HG03103 (cell line): ENCODE results near the gene SLC29A3.

Experiments used
- ATAC-seq: cut with Tn5 transposase; IDR thresholded peaks from one replicate; pipeline ENCODE4 v1.9.1; 2021; ENCODE audit warnings: low read depth; ENCODE audit not compliant: unreplicated experiment

Gene SLC29A3

DNA sequence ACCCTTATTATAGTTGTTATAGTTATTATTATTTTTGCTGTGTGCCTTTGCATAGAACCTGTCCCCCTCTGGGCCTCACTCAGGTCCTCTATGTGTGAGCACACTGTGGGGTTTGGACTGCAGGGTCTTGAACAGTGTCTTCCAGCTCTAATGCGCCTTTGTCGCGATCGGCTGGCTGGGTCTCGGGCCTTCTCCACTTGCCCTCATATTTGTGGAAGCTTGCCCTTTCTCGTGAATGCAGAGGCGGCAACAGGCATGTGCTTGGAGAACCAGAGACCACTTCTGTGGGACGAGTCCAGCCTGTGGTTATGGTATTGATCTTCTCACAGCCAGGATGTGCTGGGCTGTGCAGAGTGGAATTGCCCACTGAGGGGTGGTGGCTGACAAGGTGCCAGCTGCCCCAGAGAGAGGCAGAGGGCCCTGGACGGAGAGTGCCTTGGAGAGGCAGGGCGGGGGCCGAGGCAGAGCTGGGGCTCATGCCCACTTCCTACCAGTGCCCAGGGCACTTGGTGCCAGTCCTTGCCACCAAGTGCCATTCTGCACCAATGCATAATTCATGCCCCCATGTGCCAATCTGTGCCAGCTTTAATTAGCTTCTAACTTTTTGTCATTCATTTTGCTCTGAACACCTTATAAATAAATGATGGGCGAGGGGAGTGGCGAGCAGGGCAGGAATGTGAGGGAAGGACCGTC, 70.9 kb downstream of the SLC29A3 start:
- no peak for ATAC-seq

DNA sequence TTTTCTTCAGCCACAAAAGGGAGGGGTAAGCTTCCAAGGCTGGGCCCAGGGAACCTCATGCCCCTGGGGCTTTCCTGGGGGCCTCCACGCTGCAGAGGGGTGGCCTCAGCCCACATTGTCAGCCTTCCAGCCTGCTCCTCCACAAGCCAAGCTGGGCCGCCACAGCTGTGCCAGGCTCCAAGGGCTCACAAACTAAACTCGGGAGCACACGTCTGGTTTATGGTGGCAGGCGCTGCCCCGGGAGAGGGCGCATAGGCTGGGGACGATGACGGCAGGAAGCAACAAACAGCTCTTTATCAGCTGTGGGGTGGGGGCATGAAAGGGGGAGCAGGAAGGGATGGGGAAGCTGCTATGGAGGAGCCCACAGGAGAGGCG, 71.4 kb downstream of the SLC29A3 start:
- ATAC-seq, result no peak

GRCh38 chr10:71390921-71391690, 72.0 kb downstream of the SLC29A3 start:
- no peak for ATAC-seq

DNA sequence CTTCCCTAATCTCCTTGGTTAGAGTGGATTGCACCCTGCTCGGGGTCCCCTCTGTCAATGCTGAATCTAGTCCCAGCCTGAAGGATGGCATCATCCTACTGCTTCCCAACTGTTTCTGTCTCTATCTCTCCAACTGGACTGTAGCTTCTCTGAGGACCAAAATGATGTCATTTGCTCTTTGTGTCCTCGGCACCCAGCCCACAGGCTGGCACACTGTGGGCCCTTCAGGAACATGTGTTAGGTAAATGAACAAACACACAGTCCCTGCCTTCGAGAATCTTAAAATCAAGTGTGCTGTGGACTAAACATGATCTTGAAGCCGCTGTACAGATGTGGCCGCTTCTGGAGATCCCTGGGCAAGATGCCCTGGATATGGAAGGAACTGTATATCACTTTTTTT, 72.6 kb downstream of the SLC29A3 start:
- ATAC-seq, result no peak

GRCh38 chr10:71392292-71392691, 73.2 kb downstream of the SLC29A3 start:
- ATAC-seq, result no peak

DNA sequence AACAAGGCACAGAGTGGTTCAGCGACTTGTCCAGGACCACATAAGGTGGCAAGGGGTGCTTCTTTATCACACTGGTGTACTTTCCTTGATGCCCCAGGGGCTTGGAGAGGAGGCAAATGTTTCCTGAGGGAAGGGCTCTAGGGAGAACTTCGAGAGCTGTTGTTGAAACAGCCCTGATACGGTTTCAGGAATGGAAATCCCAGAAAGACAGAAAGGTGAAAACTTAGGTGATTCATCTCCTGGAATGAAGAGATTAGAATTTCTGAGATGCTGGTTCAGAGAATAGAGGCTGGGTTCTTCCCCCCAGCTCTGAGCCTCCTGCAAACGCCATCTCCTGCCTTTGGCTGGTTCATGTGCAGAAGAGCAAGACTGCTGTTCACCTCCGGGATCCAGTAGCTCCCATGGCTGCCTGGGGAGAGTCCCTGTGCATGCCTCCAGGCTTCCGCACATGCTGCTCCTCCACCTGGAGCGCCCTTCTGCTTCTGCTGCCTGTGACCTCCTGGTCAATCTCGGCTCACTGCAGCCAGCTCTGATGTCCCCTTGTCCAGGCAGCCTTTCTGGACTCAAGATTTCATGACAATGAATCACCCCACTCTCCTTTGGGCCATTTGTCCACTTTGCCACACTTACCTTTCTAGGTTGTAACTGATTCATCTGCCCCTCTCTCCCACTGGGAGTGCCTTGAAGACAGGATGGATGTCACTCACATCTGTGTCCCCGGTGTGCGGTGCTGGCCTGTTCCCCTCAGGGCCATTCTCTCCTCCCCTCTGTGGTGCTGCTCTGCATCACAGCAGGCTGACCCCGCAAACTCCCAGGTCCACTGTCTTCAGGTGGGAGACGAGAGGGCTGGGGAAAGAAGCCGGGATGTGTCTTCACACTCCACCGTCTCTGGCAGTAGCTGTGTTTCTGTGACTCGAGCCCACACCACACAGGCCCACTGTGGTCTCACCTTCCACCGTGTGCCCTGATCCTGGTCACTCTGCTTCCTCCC, 74.0 kb downstream of the SLC29A3 start:
- ATAC-seq, result no peak

- ATAC-seq, result no peak
Measured at GRCh38 chr10:71393841-71394475, 74.9 kb downstream of the SLC29A3 start.

GRCh38 chr10:71394926-71395562, 76.0 kb downstream of the SLC29A3 start:
- ATAC-seq, result no peak

DNA sequence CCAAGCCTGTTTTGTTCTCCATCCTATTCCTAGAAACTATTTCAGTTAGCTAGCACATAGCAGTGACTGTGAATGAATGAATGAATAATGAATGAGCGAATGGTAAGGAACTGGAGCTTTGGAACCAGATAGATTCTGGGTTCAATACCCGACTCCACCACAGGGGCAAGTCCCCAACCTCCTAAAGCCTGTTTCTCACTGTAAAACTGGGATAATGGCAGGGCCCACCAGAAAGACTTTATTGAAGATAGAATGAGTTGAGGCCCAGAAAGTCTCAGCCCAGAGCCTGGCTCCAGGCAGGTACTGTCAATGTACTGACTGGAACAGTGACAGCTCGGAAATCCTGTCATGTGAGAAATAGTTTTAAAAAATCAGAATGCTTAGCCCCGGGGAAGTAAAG, 76.6 kb downstream of the SLC29A3 start:
- ATAC-seq, result no peak

GRCh38 chr10:71396084-71396710, 77.1 kb downstream of the SLC29A3 start:
- no peak for ATAC-seq

- ATAC-seq, result no peak
Measured at GRCh38 chr10:71396711-71397295, 77.7 kb downstream of the SLC29A3 start, which contains the start of gene CDH23. TSS of gene CDH23 (plus strand) at chr10:71396920. CDS start at chr10:71439832, 42,912 bp downstream.

DNA sequence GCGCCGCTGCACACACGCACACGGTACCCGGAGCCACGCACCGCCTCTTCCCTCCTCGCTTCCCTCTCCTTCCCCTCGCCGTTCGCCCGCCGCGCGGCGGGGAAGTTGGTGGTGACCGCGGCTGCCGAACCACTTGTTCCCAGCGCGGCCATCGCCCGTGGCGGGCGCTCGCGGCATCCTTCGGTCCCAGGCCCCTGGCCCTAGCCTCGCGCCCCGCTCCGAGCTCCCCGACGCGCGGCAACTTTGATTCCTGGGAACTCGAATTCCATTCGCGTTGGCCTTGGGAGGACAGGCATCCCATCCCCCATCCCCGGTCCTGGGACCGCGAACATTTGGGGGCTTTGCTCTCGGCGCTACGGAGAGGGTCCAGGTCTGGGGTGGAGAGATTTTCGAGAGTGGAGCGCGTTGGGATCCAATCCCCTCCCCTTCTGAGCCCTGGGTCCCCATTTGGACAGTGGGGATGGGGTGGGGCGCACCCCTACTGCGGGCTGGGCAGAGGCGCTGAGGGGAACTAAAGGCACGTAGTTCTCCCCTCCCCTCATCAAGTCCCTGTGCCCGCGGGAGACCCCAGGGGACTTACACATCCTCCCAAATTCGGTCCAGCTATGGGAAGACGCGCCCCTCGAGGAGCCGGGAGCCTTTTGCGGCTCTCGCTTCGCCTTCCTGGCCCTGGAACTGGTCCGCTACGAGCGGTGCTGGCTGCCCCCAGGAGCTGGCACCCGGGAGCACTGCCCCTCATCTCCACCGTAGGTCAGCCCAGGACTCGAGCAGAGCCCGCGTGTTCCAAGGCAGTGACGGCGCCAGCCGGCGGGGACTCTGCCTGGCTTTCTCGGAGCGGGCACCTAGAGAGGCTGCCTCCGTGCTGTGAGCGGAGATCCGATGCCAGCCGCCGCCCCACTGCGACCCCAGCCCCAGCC, 78.5 kb downstream of the SLC29A3 start:
- ATAC-seq, result no peak

DNA sequence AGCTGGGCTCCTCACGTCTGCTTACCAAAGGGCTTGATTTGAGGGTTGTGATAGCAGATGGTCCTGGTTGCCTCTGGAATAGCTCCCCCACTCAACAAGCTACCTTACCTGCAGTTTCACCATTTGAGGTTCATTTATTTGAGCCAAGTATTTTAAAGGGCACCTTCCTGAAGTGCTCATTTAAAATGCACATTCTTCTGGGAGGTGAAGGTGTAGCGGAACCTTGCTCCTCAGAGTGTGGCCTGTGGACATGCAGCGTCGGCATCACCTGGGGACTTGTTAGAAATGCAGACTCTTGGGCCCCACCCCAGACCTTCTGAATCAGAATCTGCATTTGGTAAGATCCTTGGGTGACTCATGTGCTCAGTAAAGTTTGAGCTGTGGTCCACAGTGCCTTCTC, 79.9 kb downstream of the SLC29A3 start:
- ATAC-seq, result no peak

DNA sequence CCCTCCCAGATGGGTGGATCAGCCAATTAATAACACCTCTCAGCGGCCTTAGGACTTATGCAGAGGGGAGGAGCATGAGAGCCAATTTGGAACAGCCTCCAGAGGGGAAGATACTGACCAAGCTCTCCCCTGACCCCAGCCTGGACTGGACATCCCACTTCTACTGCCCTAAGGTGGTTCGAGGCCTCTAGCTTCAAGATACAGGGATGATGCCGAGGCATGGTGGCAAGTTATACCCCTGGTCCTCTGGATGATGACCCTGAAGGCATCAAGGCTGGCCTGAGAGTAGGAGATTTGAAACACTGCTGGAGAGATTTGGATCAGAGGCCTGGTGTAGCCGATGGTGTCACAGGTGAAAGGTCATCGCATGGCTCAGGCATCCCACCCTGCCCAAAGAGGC, 80.9 kb downstream of the SLC29A3 start:
- no peak for ATAC-seq

DNA sequence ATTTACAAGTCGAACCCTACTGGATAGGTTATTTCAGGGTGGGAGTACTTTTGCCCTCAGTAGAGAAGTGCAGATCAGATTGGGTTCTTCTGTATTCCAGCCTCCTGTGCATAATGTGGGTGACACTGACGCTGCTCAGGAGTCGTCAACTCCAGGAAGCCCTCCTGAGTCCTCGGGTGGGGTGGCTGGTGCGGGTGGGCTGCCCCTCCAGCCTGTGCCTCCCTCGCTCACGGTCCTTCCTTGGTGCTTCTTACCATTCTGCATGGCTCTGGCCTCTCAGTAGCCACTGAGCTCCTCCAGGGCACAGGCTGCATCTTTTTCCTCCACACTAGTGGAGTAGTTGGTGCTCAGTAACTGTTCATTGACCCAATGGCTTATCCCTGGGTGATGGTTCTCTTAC, 82.0 kb downstream of the SLC29A3 start:
- no peak for ATAC-seq

DNA sequence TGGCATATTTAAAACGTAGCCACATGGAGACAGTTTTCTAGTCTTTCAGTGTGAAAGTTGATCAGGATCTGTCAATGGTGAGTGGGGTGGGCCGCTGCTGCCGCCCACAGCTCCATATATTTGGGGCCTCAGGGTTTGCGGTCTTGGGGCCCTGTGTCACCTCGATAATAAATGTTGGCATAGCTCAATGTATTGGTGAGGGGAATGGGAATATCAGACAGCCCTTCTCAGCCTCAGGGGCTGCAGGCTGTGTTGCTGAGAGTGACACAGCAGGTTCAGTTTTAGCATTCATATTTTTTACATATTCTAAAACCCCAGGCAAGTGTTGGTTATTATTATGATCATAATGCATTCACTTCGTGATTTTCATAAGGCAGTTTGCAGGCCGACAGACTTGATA, 82.9 kb downstream of the SLC29A3 start:
- no peak for ATAC-seq

DNA sequence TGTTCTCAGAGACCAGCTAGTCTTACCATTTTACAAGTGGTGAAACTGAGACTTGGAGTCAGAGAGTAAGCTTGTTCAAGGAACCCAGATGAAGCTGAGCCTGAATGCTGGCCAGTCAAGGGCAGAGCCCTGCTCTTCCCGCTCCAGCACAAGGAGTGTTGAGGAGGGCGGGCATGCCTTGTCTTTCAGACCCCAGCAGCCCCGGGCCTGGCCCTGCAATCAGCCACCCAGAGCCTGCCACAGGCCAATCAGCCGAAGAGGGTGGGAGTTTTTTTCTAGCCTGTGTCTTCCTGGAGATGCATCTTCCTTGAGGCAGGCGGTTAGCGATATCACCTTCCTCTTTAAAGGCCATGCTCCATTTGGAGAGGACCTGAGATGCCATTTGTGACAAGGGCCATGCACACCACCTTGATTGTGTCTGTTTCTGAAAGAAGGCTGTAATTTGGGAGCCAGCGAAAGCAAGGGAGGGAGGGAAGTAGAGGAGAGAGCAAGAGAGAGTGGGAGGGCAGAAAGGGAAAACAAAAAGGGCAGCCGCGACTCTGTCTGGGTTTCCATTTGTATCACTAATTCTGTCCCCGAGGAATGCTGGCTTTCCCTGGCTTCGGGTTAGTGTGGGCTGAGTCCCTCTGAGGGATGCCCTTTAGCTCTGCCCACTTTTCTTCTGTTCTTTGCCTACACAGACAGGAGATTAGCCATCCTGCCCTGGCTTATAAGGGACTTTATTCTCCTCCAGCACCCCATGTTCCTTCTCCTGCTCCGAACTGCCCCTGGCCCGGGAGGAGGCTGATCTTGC, 85.6 kb downstream of the SLC29A3 start:
- ATAC-seq, result no peak
